ENCODE results near the gene KCTD2.

Gene KCTD2

GRCh38 chr17:75102385-75102821 is 55.4 kb downstream of the KCTD2 start:
- Histone ChIP-seq H3K79me2 (ENCODE audit: insufficient read depth, low read length) (no peaks in the 10 kb centered on the region), H3K36me3 (ENCODE audit: low read length) (no peaks in the 10 kb centered on the region), H3K4me3 (ENCODE audit: insufficient read depth, low read length, poor library complexity, severe bottlenecking) (no peak overlapping the region), H3K9ac (ENCODE audit: low read length) (no peak overlapping the region), H3K9me3 (ENCODE audit: insufficient read depth, low read length) (no peaks in the 10 kb centered on the region), H3F3A (ENCODE audit: insufficient read depth) (0 out of 2 replicates have a peak, but pooled peaks cover 4% of the 10 kb centered on the region), H3K4me2 (ENCODE audit: low read depth, low read length, poor library complexity, severe bottlenecking) (no peak overlapping the region), H2AFZ (ENCODE audit: low read depth, low read length, severe bottlenecking) (no peak overlapping the region), H3K27me3 (ENCODE audit: low read length) (no peaks in the 10 kb centered on the region), H3K27ac (ENCODE audit: low read depth, low read length) (no peak overlapping the region), H3K9me2 (replicated peaks; ENCODE audit: insufficient read depth, low read length) (no peaks in the 10 kb centered on the region), H4K20me1 (ENCODE audit: low read depth, low read length) (no peaks in the 10 kb centered on the region)
- TF ChIP-seq EZH2phosphoT487 (conservative IDR thresholded peaks at IDR 0.05; ENCODE audit: low read length) (no peak), CTCF (IDR thresholded peaks at IDR 0.05; ENCODE audit: insufficient read depth, low read length, poor library complexity, severe bottlenecking) (no peak)

GRCh38 chr17:75103601-75104554 is 56.9 kb downstream of the KCTD2 start:
- Histone ChIP-seq H3K27ac (ENCODE audit: low read depth, low read length) (no peak overlapping the region), H3K9ac (ENCODE audit: low read length) (no peak overlapping the region)

More at GRCh38 chr17:75103601-75104554, 56.9 kb downstream of the KCTD2 start:
- Histone ChIP-seq H3K4me3 (ENCODE audit: insufficient read depth, low read length, poor library complexity, severe bottlenecking) (no peak overlapping the region), H3K9me3 (ENCODE audit: insufficient read depth, low read length) (no peaks in the 10 kb centered on the region), H3K79me2 (ENCODE audit: insufficient read depth, low read length) (no peaks in the 10 kb centered on the region), H2AFZ (ENCODE audit: low read depth, low read length, severe bottlenecking) (no peak overlapping the region), H3K9me2 (replicated peaks; ENCODE audit: insufficient read depth, low read length) (no peaks in the 10 kb centered on the region), H3K27me3 (ENCODE audit: low read length) (no peaks in the 10 kb centered on the region), H3K4me2 (ENCODE audit: low read depth, low read length, poor library complexity, severe bottlenecking) (no peak overlapping the region), H4K20me1 (ENCODE audit: low read depth, low read length) (no peaks in the 10 kb centered on the region), H3K36me3 (ENCODE audit: low read length) (no peaks in the 10 kb centered on the region), H3F3A (ENCODE audit: insufficient read depth) (0 out of 2 replicates have a peak, but pooled peaks cover 7% of the 10 kb centered on the region)
- TF ChIP-seq CTCF (IDR thresholded peaks at IDR 0.05; ENCODE audit: insufficient read depth, low read length, poor library complexity, severe bottlenecking) (no peak), EZH2phosphoT487 (conservative IDR thresholded peaks at IDR 0.05; ENCODE audit: low read length) (no peak)
